CD4-positive, alpha-beta T cell treated with Interleukin-12 subunit alpha and Interleukin-12 subunit beta, for 1 hour (primary cell): ENCODE data around the gene PRC1.
A peak's percentile ranks its signal among the peaks of the same experiment; 100 is the strongest.

Experiments used
- DNase-seq: peaks from one replicate; pipeline ENCODE4 v3.0.0-alpha.2; 2020

PRC1 gene

DNA sequence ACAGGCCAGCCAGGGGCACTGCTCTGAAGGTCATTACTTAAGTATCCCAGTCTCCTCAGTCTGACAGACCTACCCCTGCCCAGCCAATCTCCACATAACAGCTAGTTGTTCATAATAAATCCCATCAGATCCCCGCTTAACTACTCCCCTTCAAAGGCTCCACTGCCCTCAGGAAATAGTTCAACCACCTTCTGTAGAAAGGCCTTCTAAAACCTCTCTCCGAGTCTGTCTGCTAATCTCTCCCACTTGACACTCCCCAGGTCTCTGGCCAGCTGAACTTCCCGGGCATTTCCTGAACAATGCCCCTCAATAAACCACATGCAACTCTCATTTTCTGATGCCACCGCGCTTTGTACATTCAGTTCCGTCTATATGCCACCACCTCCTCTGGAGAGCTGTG, 6.0 kb downstream of the PRC1 start:
- DNase-seq: no peak

DNA sequence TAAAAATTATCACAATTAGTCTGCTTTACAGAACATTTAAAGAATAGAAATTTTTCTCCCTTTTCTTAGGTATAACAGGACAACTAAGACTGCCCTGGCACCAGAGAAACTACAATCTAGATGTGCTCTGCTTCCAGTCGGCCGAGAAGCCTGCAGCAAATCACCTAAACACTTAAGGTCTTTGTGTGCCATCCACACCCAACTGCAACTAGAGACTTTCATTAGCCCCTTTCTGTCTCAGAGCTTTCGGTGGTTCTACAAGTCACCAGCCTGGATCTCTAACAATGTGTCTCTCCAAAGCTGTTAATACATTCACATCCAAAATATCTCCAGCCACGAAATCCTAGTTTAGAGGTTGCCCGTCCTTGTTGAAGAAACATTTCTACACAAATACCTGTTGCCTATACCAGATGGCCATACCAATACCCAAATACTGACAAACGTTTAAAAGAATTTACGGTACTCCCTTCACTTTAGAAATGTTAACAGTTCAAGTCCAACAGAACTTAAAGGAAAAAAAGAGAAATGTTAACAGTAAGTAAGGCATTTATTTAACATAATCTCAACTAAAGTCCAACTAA, 6.7 kb downstream of the PRC1 start:
- DNase-seq: no peak

DNA sequence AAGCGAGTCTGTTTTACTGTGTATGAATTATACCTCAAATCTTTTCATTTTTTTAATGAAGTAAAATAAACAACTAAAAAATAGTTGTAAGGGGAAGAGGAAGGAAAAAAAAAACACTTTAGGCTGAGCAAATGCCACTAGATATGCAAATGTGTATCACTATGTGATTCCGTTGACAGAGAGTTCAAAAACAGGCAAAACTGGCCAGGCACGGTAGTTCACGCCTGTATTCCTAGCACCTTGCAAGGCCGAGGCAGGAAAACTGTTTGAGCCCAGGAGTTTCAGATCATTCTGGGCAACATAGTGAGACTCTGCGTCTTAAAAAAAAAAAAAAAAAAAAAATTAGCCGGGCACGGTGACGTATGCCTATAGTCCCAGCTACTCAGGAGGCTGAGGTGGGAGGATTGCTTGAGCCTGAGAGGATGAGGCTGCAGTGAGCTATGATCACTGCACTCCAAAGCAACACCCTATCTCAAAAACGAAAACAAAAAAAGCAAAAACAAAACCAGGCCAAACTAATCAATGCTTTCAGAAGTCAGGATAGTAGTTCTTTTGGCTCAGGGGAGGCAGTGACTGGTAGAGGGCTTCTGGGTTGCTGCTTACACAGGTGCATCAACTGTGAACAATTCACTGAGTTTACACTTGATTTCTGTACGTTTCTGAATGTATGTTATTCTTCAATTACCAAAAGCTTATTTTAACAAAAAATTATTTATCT, 7.4 kb downstream of the PRC1 start:
- DNase-seq: no peak

DNA sequence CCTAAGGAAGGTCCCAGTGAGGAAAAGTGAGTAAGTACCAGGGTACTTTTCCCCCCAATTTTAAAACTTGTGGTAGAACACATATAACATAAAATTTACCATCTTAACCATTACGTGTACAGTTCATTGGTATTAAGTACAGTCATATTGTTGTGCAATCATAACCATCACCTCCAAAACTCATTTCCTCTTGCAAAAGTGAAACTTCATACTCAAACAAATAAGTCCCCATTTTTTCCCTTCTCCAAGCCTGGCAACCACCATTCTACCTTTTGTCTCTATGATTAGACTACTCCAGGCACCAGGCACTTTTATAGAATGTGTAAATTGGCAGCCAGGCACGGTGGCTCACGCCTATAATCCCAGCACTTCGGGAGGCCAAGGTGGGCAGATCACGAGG, 12.2 kb downstream of the PRC1 start:
- DNase-seq: no peak

DNA sequence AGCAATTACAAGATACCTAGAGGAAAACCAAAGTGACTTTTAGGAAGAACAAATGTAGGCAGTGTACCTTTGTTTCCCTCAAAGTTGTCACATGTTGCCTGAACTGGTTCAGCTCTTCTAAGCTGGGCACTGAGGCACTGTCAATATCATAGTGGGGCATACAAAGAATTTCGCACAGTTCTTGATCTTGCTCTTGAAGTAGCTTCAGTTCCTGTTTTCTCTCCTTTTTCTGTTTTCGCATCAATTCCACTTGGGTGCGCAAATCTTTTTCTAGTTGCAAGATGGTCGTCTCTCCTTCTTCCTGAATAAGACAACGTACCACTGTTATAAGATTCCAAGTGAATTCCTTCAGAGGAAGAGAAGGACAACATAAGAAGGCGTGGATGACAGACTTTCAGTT, 12.7 kb downstream of the PRC1 start:
- no peak for DNase-seq

DNA sequence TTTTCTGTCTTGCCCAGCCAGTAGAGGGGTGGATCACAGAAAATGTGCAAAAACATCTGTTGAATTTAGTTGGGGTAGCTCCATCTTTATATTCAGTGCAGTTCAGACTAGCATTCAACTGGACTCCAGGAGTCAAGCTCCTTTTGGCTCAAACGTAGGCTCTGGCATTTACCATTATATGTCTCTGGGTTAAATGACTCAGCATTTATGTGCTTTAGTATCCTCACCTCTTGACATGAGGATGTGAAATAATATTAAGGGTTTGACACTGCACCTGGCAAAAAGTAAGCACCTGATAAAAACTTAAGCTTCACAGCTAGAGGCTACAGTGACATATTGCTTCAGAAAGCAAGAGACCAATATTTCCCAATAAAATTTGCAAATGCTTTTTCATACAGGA, 14.8 kb downstream of the PRC1 start:
- DNase-seq: no peak

DNA sequence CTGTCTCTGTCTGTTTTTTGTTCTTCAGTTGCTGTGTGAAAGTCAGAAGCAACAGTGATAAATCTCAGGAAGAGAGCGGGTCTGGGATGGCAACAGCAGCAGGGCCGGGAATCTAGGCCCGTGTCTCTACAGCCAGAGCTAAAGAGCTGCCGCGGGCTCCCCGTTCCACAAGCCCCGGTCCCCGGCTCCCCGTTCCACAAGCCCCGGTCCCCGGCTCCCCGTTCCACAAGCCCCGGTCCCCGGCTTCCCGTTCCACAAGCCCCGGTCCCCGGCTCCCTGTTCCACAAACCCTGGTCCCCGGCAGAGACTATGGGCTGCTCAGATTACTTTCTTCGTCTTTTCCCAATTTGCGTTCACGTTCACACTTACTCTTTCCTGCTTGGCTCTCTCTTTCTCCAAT, 20.1 kb downstream of the PRC1 start:
- DNase-seq: no peak

DNA sequence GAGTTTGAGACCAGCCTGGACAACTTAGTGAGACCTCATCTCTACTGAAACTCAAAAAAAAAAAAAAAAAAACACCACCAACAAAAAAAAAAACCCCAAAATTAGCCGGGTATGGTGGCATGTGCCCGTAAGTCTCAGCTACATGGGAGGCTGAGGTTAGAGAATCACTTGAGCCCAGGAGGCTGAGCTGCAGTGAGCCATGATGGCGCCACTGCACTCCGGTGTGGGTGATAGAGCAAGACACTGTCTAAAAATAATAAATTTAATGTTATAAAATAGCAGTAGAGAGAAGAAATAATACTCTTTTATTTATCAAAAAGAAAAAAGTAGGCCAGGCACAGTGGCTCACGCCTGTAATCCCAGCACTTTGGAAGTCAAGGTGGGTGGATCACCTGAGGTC, 22.2 kb downstream of the PRC1 start:
- DNase-seq: no peak

DNA sequence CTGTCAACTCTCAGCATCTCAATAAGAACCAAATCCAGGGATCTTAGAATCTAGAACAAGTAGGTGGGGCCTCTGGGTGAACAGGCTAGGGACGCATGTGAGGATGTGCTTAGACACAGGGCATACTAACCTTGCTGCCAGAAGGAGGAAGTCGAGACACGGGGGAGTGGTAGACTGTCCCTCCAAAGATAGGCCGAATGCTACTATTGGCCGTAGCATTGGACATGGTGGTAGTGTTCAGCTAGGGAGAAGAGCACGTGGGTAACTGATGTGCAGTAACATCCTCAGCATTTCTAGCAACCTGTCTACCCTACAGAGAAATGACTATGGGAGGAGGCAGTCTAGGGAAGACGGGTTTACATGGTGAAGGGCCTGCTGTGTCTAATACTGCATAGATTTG, 24.1 kb downstream of the PRC1 start:
- DNase-seq: no peak

DNA sequence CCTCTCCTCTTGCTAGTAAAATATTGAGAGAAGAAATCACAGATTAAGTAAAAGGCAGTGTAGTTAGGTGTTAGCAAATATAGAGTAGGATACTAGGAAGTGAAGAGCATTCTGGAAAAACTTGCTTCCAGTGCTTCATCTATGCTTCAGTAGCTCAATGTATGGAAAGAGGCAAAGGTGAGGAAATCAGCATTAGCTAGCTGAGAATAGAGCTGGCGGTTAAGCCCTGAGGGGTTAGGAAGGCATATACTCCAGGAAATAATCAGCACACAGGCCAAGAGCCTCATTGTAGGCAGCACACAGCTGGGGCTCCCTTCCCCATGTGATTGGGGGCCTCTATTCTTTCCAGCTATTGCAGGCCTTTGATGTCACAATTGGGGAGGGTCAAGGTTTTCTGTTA, 25.9 kb downstream of the PRC1 start:
- no peak for DNase-seq

DNA sequence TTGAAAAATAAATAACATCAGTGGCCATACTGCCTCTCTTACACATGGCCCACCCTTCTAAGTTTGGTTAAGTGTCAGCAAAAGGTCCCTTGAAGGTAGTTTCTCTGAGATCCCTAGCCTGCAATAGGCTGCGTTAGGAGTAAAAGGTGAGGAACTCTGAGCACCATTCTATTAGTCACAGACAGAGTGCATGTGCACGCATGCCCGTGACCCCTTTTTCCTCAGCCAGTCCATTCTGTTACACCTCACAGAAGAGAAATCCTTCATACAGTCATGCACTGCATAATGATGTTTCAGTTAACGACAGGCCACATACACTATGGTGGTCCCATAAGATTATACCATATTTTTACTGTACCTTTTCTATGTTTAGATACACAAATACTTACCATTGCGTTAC, 27.1 kb downstream of the PRC1 start:
- no peak for DNase-seq

DNA sequence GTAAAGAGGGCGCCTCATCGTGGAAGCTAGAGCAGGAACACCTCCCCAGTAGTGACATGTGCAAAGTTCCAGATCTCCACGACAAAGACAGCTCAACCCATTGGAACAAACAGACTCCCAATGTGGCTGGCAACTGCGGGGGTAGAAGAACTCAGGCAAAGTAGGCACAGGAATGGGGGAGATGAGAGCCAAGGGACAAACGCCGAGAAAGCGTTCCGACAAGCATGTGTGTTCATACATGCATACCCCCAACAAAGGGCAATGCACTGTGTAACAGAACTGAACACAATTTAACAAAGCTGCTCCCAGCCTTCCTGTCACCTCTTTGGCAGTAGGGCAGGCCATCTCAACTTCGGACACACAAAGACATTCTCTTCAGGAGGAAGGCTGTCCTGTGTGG, 28.1 kb downstream of the PRC1 start:
- no peak for DNase-seq

DNA sequence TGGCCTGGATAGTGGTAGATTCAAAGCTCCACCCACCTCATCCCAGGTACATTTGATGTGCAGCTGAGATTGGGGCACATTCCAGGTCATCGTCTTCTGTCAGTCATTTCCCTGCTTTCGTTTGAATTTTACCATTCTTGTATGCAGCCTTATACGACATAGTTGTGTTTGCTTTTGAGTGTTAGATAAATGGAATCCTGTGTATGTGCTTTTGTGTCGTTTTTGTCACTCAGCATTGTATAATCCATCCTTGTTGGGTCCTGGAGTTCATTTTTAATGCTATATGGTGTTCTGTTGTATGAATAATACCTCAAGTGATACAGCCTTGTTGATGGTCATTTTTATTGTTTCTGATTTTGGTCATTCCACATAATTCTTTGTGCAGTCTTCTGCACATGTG, 32.3 kb downstream of the PRC1 start:
- DNase-seq: no peak

DNA sequence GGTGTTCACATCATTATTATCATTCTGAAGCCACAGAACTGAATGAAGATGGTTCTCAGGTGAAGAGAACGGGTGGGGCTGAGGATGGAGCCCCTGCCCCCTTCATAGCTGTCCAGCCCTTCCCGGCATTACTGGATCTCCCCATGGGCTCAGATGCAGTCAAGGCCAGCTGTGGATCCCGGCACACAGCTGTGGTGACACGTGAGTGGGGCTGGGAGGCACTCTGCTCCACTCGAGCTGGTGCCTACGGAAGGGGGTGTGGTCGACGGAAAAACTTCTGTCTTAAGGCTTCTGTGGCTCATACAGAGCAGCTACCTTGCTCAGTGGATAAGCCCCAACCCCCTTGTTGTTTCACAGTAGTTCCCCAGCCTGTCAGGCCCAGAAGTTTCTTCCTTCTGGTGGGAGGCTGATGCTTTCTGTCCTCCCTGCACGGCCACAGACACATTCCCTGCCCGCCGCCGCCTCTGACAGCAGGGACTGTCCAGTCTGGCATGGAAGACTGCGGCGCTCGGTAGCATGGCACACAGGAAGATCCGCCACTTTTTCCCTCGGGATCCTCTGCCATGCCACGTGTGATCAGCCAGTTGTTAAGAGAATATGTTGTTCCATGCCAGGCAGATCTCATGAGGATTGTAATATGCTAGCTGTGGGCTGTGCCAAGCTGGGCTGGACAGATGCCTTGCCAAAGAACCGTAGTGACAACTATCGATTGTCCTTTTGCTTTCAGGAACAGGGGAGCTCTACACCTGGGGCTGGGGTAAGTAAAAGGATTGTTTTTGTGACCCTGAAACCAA, 33.8 kb downstream of the PRC1 start:
- DNase-seq: no peak

DNA sequence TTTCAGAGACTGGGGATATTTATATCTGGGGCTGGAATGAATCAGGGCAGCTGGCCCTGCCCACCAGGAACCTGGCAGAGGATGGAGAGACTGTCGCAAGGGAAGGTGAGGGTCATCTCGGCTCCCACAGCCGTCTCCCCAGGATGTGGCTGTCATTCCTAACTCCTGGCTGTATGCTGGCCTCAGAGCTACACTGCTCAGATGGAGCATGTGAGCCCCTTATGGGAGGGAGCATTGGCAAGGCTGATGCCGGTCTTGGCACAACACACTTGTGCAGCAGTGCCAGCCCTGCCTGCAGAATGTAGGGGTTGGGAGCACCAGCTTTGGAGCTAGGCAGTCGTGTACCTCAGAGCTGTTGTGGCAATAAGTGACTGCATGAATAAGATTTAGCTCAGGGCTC, 34.4 kb downstream of the PRC1 start:
- no peak for DNase-seq

DNA sequence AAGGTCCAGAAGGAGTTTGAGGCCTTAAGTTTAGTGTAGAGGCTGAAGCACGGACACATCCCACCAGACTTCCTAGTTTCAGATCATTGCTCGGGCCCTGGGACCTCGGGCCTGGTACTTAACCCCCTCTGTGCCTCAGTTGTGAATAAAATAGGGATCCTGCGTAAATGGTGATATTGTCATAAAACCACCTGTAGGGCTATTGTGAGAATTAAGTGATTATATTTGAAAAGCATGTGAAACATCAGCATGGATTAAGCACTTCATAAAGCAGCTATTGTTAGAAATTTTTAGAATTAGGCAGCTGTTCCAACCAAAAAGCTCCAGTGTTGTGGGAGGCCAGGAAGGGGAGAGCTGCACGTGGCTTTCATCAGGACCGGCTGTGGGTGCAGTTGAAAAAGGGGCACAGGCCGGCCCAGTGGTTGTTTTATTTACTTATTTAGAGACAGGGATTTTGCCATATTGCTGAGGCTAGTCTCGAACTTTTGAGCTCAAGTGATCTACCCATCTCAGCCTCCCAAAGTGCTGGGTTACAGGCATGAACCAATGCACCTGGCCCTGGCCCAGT, 35.2 kb downstream of the PRC1 start:
- DNase-seq: no peak

DNA sequence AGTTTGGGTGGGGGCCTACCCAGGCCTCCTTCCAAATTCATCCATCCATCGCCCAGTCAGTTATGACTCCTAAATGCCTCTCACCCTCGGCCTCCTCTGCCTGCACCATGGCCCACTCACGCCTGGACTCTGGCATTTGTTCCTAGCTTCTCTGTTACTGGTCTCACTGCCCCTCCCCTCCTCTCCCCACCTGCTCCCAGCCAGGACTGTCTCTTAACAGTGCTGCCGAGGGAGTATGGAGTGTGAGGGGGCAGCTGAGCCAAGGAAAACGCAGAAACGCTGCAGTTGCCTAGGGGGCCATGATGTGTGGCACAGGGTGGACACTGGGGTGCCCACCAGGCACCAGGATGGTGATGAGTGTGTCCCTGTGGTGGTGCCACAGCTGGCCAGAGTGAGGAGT, 36.5 kb downstream of the PRC1 start:
- no peak for DNase-seq

DNA sequence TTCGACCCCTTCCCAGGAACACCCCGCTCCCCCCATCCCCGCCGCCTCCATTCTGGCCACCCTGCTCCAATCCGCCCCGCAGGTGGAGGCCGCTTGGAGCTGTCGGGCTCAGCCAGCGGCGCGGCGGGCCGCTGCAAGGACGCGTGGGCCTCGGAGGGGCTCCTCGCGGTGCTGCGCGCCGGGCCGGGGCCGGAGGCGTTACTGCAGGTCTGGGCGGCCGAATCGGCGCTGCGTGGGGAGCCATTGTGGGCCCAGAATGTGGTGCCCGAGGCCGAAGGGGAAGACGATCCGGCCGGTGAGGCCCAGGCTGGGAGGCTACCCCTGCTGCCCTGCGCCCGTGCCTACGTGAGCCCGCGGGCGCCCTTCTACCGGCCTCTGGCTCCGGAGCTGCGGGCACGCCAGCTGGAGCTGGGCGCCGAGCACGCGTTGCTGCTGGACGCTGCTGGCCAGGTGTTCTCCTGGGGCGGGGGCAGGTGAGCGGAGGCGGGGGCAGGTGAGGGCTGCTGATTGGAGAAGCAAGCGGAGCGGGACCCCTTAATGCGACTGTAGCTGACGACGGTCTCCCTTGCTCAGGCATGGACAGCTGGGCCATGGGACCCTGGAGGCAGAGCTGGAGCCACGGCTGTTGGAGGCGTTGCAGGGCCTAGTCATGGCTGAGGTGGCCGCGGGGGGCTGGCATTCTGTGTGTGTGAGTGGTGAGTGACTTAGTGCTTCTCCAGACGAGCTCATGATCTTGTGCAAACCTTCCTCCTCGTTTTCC, 37.1 kb downstream of the PRC1 start:
- no peak for DNase-seq

DNA sequence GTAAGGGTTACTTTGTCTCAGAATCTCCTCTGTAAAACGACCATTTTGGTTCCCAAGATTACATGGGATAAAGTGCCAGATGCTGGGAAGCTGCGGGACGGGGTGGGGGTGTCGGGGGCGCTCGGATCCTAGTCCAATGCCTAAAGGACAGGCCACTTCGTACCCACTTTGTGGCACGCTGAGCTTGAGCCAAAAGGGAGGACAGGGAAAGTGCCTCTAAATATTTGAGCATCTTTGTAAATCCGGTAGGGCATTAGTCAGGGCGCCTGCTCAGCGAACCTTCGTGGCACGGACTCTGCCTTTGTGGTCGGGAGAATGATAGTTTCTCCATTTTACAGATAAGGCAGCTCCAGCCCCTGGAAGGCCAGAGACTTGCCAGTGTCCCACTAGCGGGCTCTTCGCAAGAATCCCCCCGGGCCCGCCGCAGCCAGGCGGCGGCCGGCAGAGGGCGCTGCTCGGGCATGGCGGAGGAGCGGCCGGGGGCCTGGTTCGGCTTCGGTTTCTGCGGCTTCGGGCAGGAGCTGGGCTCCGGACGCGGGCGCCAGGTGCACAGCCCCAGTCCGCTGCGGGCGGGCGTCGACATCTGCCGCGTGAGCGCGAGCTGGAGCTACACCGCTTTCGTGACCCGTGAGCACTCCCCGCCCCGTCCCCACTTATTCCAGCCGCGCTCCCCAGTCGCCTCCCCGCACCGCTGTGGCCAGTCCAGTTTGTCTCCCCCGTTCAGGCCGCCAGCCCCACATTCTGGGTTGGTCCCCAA, 37.9 kb downstream of the PRC1 start:
- DNase-seq: peak; percentile 69

DNA sequence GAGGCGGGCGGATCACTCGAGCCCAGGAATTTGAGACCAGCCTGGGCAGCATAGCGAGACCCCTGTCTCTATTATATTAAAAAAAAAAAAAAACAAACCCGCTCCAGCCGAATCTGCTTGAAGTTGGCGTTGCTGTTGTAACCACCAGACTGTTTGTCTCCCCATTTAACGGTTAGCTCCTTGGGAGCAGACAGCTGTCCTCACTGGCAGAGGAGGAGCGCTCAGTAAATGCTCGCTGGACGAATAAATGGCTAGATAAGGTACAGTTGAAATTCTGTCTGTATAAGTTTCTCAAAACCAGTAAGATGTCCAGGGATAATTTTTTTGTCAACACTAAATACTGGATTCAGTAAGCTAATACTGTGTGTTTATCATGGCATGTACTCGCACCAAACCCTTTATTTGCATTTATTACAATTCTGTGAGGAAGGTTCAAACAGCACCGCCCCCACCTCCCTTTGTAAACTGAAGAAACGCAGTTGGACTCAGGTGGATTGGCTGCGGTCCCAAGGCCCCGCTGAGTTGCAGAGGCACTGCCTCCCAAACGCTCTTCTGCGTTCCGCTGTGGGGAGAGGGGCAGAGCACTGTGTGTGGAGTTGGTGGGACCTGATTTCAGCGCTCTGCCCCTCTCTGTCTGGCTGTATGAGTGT, 38.6 kb downstream of the PRC1 start:
- no peak for DNase-seq

DNA sequence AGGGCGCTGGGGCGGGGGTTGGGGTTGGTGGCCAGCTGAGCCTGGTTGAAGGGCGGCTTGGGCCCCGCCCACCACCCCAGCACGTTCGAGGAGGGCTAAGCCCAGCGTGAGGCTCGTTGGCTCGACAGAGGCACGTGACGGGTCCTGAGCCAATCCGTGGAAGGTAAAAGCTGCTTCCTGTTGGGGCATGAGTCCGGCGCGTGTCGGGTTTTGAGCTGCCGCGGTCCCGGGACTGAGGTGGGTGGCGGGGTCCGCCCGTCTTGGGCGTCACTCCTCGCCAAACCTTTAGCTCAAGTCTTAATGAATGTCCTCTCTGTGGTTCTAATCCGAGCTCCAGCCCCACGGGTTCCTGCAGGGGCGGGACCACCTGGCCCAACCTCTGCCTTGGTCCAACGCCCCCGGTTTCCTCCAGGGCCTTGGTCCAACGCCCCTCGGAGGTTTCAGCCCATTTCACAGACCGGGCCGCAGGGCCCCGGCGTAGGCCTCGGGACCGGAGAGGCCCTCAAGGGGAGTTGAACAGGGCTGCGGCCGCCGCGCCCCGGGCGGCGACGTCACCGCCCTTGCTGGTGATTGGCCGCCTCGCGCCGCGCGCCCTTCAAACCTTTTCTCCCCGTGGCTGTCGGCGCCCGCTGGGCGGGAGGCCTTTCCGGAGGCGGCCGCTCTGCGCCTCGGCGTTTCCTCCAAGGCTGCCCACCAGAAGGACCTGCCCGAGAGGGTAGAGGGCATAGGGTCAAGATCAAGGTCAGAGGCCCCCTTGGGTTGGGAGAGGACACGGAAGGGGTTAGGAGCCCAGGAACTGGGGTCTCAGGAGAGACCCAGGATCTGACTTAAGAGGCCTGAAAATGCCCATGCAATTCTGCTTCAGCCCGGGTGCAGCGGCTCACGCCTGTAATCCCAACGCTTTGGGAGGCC, 39.4 kb downstream of the PRC1 start, which contains the start of gene RCCD1:
Gene RCCD1, plus strand, starts transcription at position 173 of the 912 bp plus-strand sequence. CDS start 1,851 bp downstream, outside the sequence.
- DNase-seq: peak; percentile 89
